Stimulated activated naive CD4-positive, alpha-beta T cell treated with Interleukin-2 at 50 U/mL for 16 hours (primary cell): ENCODE data around the gene SLC35D2.
A peak's percentile ranks its signal among the peaks of the same experiment; 100 is the strongest.

Experiments
- DNase-seq: peaks from one replicate; lab custom pipeline; 2025; lab: John Stamatoyannopoulos, UW

The SLC35D2 gene

DNA sequence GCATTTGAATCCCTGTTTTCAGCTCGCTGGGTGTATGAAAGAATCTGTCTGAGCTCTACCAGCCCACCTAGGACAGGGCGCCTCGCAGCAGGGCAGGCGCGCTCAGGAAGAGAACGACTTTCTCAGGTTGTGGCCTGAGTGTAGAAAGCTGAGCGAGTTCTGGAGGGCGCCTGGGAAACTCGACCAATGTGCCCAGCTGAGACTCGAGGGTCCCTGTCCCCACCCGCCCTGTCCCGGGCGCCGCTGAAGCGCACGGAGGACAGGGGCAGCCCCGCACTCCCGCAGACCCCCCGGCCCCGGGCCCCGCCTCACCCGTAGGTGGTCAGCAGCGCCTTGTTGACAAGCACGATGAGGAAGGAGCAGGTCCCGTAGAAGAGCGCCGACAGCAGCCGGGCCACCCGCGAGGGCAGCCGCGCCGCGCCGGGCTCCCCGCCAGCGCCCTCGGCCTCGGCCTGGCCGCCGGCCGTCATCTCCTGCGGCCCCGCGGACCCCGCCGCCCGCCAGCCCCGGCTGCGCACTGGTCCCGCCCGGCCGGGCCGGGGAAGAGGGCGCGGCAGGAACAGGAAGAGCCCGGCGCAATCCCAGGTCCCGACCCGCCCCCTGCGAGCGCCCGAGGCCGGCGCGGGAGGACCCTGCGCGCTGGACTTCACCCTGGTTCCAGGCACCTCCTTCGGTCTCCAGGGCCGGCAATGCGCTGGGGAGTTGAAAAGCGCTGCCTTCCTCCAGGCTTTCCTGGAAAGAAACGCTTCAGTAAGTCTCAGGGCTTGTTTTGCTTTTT lies at the start of gene SLC35D2:
Gene SLC35D2 (minus strand): TSS at position 547 of the 778 bp plus-strand sequence. CDS start 77 bp downstream, at position 470.
- DNase-seq = no peak

DNA sequence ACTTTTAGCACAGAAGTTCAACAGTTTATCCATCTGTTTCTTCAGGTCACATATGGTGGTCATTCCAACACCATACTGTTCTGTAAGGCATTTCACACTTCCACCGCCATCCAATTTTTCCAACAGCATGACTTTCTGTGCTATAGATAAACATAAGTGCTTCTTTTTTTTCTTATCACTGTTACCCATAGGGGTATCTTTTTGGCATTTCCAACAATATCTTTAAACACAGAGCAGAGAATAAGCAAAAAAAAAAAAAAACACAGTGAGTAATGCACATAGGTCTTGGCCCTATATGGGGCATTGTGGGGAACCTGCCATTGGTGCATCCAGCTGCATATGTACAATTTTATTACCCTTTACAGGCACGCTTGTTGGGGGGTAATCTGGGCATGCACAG lies 46.9 kb upstream of the SLC35D2 start:
- no peak for DNase-seq

DNA sequence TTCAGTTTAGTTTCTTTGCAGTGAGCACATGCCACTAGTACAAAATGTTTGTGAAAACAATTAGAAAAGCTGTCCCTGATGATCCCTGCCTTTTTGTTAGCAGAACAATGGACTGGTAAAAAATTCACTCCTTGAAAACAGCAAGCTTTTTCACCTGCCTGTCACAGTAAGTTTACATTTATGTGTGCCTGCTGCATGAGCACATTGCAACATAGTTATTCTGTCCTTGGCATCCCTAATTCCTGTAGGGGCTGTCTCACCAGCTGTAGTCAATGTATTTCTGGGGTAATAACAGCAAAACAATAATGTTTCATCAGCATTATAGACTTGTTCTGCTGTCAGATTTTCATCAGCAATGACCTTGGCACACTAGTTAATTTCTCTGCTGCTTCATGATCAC lies 46.2 kb upstream of the SLC35D2 start:
- DNase-seq = no peak

DNA sequence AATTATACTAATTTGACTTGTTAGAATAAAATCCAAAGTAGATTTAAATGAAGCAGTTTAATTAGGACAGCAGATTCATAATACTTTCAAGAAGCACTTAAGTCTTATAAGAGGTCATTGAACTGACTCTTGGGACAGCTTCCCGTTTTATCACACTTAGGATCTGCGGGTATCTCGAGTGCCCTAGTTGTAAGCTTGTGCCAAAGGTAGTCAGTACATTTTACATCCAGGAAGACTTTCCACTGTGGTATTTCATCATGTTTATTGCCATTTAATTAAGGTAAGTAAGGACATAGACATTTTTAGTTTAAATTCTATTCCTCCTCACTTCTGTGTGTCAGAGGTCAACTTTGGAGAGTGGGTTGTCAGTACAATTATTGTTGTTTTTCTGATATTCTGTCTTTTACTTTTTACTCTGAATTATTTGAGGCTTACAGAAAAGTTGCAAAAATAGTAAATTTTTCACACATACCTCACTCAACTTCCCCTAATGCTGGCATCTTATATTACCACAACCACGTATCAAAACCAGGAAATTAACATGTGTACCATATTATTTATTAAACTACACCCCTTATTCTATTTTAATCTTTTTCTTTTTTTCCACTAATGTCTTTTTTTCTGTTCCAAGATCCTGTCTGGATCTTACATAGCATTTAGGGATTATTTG lies 42.1 kb upstream of the SLC35D2 start:
- DNase-seq = no peak

DNA sequence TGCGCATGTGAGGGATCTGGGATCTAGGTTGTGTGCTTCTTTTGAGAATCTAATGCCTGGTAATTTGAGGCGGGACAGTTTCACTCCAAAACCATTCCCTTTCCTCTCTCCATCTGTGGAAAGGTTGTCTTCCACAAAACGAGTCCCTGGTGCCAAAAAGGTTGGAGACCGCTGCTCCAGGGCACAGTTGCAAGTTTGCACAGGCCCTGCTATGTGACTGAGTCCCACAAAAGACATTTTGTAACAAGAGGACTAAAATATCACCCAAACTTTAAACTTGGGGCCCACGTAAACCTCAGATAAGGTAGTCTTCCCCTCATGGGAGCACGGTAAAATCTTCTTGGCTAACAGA lies 40.5 kb upstream of the SLC35D2 start:
- no peak for DNase-seq

DNA sequence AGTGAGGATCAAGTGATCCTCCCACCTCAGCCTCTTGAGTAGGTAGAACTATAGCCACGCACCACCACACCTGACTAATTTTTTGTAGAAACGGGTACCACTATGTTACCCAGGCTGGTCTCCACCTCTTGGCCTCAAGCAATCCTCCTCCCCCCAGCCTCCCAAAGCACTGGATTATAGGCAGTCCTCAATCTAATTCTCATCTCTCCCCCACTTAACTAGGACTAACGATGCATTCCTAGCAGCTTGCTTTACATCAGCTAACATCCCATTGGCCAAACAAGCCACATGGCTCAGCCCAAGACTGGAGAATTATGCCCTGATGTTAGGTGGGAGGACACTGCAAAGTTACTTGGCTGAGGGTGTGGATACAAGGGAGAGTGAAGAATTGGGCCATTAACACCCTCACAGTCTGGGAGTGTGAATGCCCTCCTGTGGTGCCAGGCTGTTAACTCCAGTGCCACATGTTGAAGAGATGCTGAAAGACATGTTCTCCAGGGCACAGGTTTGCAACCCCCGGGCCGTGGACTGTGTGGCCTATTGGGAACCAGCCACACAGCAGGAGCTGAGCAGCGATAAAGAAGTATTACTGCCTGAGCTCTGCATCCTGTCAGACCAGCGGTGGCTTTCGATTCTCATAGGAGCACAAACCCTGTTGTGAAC lies 39.9 kb upstream of the SLC35D2 start:
- DNase-seq = no peak

DNA sequence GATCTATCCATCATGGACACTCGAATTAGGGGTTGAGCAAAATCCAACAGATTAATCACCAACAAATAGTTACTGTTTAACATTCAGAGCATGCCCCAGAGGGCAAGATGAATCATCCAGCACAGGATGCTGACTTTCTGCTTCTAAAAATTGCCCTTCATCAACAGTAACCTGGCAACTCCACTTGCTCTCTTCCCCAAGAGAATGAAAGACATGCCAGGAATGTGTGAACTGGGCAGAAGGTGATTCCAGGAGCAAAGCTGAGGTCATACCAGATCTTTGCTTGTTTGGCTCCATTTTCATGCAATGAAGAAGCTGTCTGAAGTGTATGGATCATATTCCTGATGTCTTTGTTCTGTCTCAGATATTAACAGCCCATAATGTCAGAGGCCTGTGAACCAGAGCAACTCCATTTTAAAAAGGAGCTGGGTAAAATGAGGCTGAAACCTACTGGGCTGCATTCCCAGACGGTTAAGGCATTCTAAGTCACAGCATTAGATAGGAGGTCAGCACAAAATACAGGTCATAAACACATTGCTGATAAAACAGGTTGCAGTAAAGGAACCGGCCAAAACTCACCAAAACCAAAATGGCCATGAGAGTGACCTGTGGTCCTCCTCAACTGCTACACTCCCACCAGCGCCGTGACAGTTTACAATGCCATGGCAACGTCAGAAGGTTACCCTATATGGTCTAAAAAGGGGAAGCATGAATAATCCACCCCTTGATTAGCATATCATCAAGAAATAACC lies 37.1 kb upstream of the SLC35D2 start:
- no peak for DNase-seq

DNA sequence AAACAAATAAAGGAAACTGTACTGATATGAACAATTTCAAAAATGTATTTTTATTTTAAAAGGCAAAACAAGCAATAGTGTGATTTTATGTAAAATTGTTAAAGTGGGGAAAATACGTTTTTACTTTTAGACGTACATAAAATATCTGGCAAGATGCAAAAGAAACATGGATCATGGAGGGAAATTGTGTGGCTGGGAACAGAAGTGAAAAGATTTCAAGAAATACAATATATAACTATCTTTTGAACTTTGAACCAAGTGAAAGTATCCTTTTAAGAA lies 36.1 kb upstream of the SLC35D2 start:
- DNase-seq = no peak

DNA sequence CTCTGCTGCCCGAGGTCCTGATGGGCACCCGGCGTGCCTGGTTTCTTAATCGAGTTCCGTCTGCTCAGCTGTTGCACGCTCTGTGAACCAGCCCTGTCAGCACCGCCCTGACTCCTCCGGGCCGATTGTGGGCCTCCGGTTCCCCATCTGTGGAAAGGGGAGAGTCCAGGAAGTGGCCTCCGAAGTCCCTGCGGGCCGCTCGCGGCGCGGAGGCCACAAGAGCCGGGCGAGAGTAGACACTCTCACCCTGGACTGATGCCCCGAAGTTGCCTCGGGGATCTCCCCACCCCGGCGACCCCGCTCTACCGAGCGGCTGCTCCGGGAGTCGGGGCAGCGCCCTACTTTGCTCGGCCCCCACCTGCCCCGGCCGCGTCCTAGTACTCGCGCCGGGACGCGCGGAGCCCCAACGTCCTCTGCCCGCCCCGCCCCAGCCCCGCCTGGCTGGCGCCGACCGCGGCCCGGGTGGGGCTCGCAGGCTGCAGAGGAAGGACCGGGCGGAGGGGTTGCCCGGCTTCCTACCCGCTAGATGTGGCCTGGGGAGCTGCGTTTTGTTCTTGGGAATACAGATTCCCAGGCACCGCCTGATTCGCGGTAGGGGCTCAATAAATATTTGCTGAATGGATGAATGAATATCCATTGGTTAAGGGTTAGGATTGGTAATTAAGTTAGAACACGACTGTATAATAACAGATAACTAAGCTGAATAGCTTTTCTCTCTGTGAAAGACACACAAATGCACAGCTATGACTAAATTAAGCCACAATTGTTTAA lies 35.6 kb upstream of the SLC35D2 start:
- DNase-seq = peak; percentile 38

DNA sequence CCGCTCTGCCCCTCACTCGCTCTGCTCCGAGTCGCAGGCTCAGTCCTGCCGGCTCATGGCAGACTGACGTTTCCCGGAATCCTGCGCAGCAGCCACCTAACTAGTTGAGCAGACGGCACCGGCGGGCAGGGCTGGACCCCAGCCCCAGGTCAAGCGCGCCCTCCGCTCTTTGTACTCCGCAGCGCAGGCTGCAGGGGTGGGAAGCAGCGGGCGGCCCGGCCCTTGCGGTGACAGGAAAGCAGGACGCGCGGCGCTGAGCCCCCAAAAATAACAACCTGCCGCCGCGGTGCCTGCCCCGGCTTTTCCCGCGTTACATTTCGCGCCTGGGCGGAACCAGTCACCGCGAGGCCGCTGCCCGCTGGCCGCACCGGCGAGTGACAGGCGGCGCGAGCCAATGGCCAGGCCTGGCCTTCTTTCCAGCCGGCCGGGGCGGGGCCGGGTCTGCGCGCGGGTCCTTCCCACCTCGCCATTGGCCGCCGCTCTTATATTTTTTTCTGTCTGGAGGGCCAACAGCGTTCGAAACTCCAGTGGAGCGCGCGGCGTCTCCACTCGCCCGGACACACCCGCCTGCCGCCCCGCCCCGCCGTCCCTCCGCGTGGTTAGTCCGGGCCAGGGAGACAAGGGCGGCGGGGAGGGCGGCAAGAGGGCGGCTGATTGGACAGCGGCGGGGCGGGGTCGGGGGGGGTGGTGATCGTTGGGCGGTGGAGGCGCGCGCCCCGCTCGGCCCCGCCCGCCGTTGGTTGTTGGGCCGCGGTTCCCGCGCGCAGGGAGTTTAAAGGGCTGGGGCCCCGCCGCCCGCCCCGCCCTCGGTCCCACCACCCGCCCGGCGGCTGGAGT lies 34.8 kb upstream of the SLC35D2 start, which contains the start of gene ZNF367:
Gene ZNF367 (minus strand): TSS at position 288 of the 837 bp plus-strand sequence. CDS start 338 bp downstream, outside the sequence.
- peak; percentile 95 for DNase-seq

DNA sequence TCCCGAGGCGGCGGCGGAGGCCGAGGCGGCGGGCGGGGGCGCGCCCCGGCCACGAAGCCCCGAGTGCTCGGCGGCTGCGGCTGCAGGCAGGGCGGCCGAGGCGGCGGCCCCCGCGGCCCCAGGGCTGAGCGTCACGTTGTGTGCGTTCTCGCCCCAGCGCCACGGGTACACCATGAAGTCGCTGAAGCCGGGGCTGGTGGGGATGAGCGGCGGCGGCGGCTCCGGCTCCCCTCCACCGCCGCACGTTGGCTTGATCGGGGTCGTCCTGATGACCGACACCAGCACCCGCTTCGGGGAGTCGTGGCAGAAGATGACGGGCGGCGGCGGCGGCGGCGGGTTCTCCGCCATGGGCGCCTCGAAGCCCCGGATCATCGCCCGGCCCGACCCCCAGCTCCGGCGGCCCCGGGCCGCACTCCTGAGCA lies 34.2 kb upstream of the SLC35D2 start:
- peak; percentile 52 for DNase-seq

DNA sequence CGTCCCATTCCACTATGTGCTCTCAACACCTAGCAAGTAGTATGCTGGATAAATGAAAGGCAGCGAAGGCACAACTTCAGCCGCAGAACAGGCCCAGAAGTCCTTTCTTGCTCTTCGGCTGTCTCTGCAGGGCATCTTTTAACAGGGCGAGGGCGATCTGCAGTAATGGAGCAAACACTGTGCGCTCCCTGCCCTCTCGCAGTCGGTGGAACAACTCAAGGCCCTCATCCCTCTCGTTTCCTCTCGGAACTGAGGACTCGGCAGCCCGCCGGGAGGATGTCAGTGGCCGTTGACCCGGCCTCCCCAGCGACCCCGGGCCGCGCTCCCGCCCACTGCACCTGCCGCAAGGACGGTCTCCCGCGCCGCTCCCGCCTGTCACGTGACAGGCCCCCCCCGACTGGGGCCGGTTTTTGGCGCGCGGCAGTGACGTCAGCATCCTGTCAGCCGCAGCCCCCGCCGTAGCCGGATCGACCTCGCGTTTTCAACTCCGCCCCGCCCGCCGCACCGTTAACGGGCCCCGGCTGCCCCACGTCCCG lies 33.6 kb upstream of the SLC35D2 start:
- DNase-seq = peak; percentile 86

DNA sequence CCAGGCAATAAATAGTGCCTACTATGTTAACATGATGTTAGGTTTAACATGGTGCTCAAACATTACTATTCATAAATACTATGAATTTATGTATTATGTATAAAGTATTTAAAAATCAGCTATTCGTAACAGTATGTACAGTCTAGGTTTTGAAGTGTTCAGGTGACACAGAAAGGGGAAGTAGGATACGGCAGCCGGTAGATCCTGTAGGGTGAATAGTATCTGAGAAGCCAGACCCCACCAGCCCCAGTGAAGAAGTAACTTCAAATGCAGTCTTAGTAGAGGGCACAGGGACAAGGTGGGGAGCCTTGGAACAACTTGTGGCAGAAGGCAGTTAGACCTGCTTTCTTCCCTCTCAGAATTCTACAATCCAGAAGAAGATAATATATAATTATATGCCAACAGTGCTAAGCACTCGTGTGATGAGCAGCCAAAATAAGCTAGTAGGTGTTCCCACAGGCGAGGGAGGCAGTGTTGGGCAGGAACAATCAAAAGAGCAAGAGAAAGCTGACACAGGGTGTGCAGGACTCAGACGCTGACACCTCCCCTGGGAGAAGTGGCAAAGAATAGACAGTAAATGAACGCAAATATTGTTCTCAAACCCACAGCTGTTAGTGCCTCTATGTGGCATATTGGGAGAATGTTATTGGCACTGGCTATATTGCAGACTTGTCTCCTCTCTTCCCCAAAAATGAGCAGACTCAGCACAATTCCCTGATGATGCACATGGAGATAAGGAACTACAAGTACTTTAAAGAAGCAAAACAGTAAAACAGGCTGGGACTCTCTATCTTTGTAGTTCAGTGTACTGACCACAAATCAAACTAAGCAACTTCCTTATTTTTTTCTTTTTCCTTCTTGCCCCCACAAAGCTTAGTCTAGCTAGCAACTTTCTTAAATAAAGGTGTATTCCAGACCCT lies 30.1 kb upstream of the SLC35D2 start:
- no peak for DNase-seq

DNA sequence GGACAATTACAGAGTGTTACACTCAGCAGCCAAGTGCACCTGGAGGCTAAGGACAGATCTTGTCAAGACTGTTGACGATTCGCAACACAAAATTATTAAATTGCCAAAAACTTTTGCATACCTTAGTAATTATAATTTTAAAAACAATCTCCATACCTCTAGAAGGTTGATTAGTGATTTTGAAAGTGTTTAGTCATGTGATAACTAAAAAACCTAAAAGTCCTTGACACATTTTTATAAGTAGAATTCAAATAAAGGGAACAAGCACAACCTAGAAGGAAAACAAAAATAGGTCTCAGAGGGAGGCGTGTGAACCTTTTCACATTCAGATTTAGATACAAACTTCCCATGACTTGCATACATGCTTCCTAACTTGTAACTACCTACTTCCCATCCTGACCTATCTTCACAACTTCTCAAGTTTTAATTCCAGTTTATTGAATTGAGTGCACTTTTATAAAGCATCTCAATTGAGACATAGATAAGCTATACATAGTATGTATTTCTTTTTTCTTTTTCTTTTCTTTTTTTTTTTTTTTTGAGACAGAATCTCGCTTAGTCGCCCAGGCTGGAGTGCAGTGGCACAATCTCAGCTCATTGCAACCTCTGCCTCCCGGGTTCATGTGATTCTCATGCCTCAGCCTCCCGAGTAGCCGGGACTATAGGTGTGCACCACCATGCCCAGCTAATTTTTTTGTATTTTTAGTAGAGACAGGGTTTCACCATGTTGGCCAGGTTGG lies 28.8 kb upstream of the SLC35D2 start:
- no peak for DNase-seq

DNA sequence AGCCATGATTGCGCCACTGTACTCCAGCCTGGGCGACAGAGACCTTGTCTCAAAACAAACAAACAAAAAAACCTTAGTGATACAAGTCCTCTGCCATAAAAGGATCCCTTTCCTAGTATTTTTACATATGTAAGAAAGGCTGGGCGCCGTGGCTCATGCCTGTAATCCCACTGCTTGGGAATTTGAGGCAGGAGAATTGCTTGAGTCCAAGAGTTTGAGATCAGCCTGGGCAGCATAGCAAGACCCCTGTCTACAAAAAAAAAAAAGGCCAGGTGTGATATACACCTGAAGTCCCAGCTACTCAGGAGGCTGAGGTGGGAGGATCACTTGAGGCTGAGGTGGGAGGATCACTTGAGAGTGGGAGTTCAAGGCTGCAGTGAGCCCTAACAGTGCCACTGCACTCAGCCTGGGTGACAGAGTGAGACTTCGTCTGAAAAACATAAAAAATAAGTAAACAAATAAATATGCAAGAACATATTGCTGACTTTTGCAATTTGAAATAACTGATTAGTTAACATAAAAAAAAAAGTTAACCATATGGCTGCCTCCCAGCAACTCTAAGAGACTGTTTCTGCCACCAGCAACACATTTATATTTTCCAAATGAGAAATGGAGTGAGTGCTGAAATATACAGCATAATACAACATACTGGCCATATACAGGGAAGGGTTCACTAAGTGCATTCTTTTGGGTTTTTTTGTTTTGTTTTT lies 27.8 kb upstream of the SLC35D2 start:
- no peak for DNase-seq

DNA sequence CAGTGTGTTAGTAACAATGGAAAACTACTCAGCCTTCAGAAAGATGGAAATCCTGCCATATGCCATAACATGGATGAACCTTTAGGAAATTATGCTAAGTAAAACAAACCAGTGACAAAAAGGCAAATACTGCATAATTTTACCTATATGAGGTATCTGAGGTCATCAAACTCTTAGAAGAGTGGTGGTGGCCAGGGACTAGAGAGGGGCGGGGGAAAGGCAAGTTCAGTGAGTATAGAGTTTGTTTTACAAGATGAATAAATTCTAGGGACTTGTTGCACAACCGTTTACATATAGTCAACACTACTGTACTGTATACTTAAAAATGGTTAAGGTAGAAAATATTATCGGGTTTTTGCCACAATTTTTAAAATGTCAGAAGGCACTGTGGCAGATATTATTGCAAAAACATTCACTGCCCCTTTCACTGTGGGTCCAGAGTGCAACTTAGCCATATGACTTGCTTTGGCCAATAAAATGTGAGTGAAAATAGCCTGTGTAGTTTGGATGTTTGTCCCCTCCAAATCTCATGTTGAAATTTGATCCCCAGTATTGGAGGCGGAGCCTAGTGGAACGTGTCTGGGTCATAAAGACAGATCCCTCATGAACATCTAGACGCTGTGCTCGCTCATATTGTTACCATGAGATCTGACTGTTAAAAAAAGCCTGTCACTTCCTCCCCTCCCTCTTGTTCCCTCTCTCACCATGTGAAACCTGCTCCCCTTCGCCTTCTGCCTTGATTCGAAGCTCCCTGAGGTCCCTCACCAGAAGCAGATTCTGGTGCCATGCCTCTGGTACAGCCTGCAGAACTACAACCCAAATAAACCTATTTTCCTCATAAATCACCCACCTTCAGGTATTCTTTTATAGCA lies 25.1 kb upstream of the SLC35D2 start:
- DNase-seq = no peak
